OCI-LY7 (cell line): ENCODE data around the gene OPCML. TPM values are rescaled to one million over a fixed set of nuclear protein-coding genes. Genes with fewer than 3 reads are reported as not detected.

ENCODE experiments used
- BruUV-seq: library from RNA; stranded (reverse); fragments of 400-500 nt; replicated peaks from 2 replicates; lab custom pipeline; 2021; lab: Mats Ljungman, UMichigan
- CTCF ChIA-PET: fragments of 300-600 bp; sonication (Branson Sonifier 250); formaldehyde crosslinking; loops from one replicate; lab custom pipeline; 2022; ENCODE audit warnings: antibody characterized with exemption; ENCODE audit not compliant: unreplicated experiment; lab: Charles Lee
- POLR2A ChIA-PET: fragments of 300-600 bp; sonication (Branson Sonifier 250); formaldehyde crosslinking; loops from one replicate; lab custom pipeline; 2022; ENCODE audit warnings: antibody characterized with exemption; lab: Charles Lee
- DNase-seq: peaks from one replicate; pipeline ENCODE4 v3.0.0-alpha.2; 2015; ENCODE audit warnings: low spot score
- H2AFZ ChIP-seq: fragments of 200-600 bp; sonication (generic), shearing (Covaris generic); 2 replicates; pipeline ENCODE4 v1.6.1; 2014; ENCODE audit warnings: mild to moderate bottlenecking, antibody characterized with exemption, low read length, moderate library complexity
- H3K27ac ChIP-seq: fragments of 200-600 bp; sonication (generic); 2 replicates; pipeline ENCODE4 v1.5.1; 2014; ENCODE audit warnings: mixed run types, low read depth, mild to moderate bottlenecking, moderate library complexity, low read length, inconsistent platforms; ENCODE audit not compliant: poor library complexity, severe bottlenecking
- H3K36me3 ChIP-seq: fragments of 200-600 bp; sonication (generic); 2 replicates; pipeline ENCODE4 v1.6.1; 2014; ENCODE audit warnings: mild to moderate bottlenecking, antibody characterized with exemption, low read length, moderate library complexity, mixed read lengths; ENCODE audit not compliant: insufficient read depth
- H3K4me1 ChIP-seq: fragments of 200-600 bp; sonication (generic); 2 replicates; pipeline ENCODE4 v1.5.1; 2014; ENCODE audit warnings: mild to moderate bottlenecking, low read length; ENCODE audit not compliant: insufficient read depth, poor library complexity, severe bottlenecking
- H3K4me2 ChIP-seq: fragments of 200-600 bp; sonication (generic); 2 replicates; pipeline ENCODE4 v1.6.1; 2014; ENCODE audit warnings: mild to moderate bottlenecking, low read length
- H3K4me3 ChIP-seq: fragments of 200-600 bp; sonication (generic); 2 replicates; pipeline ENCODE4 v1.5.1; 2014; ENCODE audit warnings: mild to moderate bottlenecking, low read depth, low read length; ENCODE audit not compliant: poor library complexity, severe bottlenecking
- H3K79me2 ChIP-seq: fragments of 200-600 bp; sonication (generic); 2 replicates; pipeline ENCODE4 v1.6.1; 2016; ENCODE audit warnings: low read depth, mild to moderate bottlenecking, low read length, moderate library complexity, mixed read lengths; ENCODE audit not compliant: insufficient read depth
- H3K9me2 ChIP-seq: fragments of 200-600 bp; sonication (generic); 2 replicates; pipeline ENCODE4 v1.6.1; 2016; ENCODE audit warnings: mild to moderate bottlenecking, low read length, mixed read lengths; ENCODE audit not compliant: insufficient read depth
- H3K9me3 ChIP-seq: fragments of 200-600 bp; sonication (generic); 2 replicates; pipeline ENCODE4 v1.6.1; 2014; ENCODE audit warnings: mild to moderate bottlenecking, mixed run types, low read length, mixed read lengths
- H4K20me1 ChIP-seq: fragments of 200-600 bp; sonication (generic); 2 replicates; pipeline ENCODE4 v1.6.1; 2014; ENCODE audit warnings: mild to moderate bottlenecking, antibody characterized with exemption, low read length, moderate library complexity, mixed read lengths; ENCODE audit not compliant: insufficient read depth
- CTCF ChIP-seq: fragments of 200-600 bp; sonication (generic); conservative IDR thresholded peaks from 2 replicates; pipeline ENCODE4 v1.5.1; 2014; ENCODE audit warnings: mild to moderate bottlenecking, antibody characterized with exemption, low read length, moderate library complexity, mixed read lengths
- EZH2phosphoT487 ChIP-seq: fragments of 200-600 bp; sonication (generic); IDR thresholded peaks from 2 replicates; pipeline ENCODE4 v1.6.1; 2018; ENCODE audit warnings: low read depth, borderline replicate concordance, mild to moderate bottlenecking, mixed run types, antibody characterized with exemption, low read length, moderate library complexity, mixed read lengths
- intact Hi-C: fragments of 100-400 bp; cut with micrococcal nuclease; formaldehyde crosslinking; loops from one replicate; pipeline ENCODE4 v1.10.0; 2022; ENCODE audit not compliant: unreplicated experiment
- total RNA-seq, 2 experiments: library from RNA; depleted of rRNA in 1 of 2; stranded (reverse); fragments of >200 nt in 1 of 2; shearing (Covaris generic) in 1 of 2; gene quantifications; 2 replicates each; pipeline ENCODE4 v1.2.3, GENCODE V29; 2014 to 2022

OPCML gene
- total RNA-seq, 2 experiments from 2014 or later: not detected

DNA sequence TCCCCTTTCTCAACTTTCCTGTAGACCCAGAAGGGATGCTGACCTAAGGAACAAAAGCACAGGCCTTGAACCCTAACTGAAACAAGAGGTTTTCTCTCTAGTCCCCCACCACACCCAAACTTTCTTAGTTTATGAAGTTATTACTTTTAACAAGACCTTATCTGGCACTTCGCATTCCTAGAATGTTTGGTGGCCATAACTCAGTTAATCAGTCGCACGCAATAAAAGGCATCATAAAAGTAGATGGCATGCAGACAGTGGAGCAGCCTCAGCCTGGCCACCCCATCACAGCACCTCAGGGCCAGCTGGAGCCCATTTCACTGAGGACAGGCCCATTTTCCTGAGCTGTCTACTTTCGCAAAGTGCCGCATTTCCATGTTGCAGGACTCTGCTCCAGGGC, 301.9 kb downstream of the OPCML start:
- Histone ChIP-seq H3K4me3 (no peak overlapping the region), H3K4me2 (no peak overlapping the region), H3K27ac (no peak overlapping the region), H4K20me1 (no peaks in the 10 kb centered on the region), H3K9me3 (no peaks in the 10 kb centered on the region), H3K9me2 (no peaks in the 10 kb centered on the region), H3K36me3 (no peaks in the 10 kb centered on the region), H3K4me1 (no peaks in the 10 kb centered on the region), H2AFZ (no peak overlapping the region), H3K79me2 (no peaks in the 10 kb centered on the region)
- intact Hi-C loops: no loop called here
- POLR2A ChIA-PET: no interaction called here
- TF ChIP-seq CTCF (no peak), EZH2phosphoT487 (no peak)
- CTCF ChIA-PET: no interaction called here
- DNase-seq: no peak
- no TSS peak for BruUV-seq

DNA sequence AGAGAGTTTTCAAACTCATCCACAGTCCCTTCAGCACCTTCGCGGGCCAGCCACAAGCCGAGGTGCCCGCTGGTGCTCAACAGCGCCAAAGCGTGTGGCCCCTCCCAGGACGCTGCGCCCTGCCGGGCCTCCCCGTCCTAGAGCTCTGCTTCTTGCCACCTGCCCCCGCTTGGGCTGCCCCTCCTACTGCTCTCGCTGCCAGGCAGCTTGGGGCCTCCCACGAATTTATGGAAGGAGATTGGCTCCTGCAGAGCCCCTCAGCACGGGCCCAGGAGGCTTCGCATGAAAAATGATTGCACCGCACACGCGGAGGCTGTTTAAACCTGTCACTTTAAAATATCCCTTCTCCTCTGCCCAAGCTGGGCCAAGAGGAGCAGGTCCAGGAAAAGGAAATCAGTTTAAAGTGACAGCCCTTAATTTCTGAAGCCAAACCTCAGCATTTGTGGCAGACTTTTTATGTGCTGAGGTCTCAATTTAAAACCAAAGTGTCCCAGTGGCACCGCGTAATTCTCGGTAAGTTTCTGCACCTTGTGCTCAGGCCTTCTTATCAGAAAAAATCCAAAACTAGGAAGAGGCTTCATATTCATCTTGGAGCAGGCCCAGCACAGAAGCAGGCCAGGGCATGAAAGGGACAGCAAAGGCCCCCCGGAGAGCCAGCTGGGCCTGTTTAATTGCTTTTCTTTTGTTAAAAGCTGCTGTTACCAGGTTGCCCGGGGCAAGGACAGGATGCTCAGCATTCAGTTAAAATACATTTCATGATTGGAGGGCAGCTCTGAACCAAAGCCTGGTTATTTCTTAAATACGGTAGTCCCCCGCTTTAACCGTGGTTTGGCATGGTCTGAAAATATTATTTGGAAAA, 303.6 kb downstream of the OPCML start:
- H3K4me1 ChIP-seq: no peaks in the 10 kb centered on the region
- TF ChIP-seq CTCF (no peak), EZH2phosphoT487 (no peak)
- no peaks in the 10 kb centered on the region for H3K9me2 ChIP-seq
- H2AFZ ChIP-seq: no peak overlapping the region
- intact Hi-C loops: no loop called here
- no peak overlapping the region for H3K27ac ChIP-seq
- no peak overlapping the region for H3K4me3 ChIP-seq
- CTCF ChIA-PET: no interaction called here
- H3K36me3 ChIP-seq: no peaks in the 10 kb centered on the region
- BruUV-seq: no TSS peak
- H3K9me3 ChIP-seq: no peaks in the 10 kb centered on the region
- POLR2A ChIA-PET: interaction anchor here (0.8 kb wide), 1 partner anchor 115 kb away, joined by 3 read pairs; no protein-coding TSS in a partner anchor
- H4K20me1 ChIP-seq: no peaks in the 10 kb centered on the region
- DNase-seq: no peak
- no peak overlapping the region for H3K4me2 ChIP-seq
- H3K79me2 ChIP-seq: no peaks in the 10 kb centered on the region

DNA sequence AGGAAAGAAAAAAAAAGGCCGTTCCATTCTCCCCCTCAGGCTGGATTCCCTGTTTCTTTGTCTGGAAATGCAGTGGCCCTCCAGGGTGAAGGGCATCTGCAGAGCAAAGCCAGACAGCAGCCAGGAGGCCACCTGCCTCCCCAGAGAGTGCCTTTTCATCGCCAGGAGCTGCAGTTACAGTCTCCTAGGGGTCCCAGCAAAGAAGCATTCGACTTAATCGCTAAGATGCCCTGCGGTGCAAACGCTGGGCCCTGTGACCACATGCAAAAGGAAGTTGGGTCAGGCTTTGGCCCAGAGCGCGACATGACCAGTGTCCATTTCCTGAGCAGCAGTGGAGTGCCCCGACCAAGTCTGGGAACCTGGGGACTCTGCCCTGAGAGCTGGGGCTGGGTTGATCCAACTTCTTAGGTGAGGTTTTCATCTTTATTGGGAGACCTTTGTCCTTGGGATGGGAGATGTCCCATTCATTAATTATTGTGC, 304.6 kb downstream of the OPCML start:
- no peaks in the 10 kb centered on the region for H3K9me3 ChIP-seq
- ChIA-PET CTCF (no interaction called here), POLR2A (no interaction called here)

More for the DNA sequence above, 304.6 kb downstream of the OPCML start:
- H3K79me2 ChIP-seq: no peaks in the 10 kb centered on the region
- no peak overlapping the region for H2AFZ ChIP-seq
- H3K4me2 ChIP-seq: no peak overlapping the region
- no peak overlapping the region for H3K27ac ChIP-seq
- no peak for DNase-seq
- no peak overlapping the region for H3K4me3 ChIP-seq
- no peaks in the 10 kb centered on the region for H3K36me3 ChIP-seq
- no peak for TF ChIP-seq CTCF
- TF ChIP-seq EZH2phosphoT487: no peak
- no peaks in the 10 kb centered on the region for H3K4me1 ChIP-seq
- BruUV-seq: no TSS peak
- intact Hi-C loops: no loop called here
- no peaks in the 10 kb centered on the region for H4K20me1 ChIP-seq
- H3K9me2 ChIP-seq: no peaks in the 10 kb centered on the region
